ENCODE data around the gene FAHD1.

The FAHD1 gene

DNA sequence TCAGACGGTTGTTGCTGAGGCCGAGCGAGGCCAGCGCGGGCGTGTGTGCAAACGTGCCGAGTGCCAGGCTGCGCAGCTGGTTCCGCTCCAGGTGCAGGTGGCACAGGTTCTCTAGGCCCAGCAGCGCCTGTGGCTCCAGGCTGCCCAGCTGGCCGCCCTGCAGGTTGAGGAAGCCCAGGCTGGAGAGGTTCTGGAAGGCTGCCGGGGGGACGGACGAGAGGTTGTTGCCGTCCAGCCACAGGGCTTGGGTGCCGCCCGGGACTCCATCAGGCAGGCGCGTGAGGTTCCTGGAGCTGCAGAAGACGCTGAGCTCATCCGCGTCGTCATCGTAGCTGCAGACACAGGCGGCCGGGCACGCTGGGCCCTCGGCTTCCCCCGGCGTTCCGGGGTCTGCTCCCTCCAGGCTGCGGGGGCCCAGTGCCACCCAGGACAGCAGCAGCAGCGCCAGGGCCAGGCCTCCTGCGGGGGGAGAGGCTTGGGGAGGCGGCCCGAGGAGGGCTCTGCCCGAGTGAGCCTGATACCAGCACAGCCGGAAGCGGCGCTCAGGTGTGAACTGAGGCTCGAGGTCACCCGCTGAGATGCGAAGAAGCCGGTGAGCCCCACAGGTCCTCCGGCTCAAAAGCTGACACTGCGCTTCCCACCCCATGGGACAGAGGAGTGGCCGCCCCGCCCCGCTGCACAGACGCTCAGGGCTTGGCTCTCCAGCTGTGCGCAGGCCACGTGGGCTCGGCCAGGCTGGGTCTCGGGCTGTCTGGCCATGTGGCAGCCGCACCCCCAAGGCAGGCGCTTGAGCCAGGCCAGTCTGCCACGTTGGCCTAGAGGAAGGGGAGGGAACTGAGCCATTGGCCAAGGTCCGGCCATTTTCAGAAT is 34.8 kb upstream of the FAHD1 start:
- TF ChIP-seq, protein P1, sequence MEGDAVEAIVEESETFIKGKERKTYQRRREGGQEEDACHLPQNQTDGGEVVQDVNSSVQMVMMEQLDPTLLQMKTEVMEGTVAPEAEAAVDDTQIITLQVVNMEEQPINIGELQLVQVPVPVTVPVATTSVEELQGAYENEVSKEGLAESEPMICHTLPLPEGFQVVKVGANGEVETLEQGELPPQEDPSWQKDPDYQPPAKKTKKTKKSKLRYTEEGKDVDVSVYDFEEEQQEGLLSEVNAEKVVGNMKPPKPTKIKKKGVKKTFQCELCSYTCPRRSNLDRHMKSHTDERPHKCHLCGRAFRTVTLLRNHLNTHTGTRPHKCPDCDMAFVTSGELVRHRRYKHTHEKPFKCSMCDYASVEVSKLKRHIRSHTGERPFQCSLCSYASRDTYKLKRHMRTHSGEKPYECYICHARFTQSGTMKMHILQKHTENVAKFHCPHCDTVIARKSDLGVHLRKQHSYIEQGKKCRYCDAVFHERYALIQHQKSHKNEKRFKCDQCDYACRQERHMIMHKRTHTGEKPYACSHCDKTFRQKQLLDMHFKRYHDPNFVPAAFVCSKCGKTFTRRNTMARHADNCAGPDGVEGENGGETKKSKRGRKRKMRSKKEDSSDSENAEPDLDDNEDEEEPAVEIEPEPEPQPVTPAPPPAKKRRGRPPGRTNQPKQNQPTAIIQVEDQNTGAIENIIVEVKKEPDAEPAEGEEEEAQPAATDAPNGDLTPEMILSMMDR (IDR thresholded peaks at IDR 0.05), result no peak

DNA sequence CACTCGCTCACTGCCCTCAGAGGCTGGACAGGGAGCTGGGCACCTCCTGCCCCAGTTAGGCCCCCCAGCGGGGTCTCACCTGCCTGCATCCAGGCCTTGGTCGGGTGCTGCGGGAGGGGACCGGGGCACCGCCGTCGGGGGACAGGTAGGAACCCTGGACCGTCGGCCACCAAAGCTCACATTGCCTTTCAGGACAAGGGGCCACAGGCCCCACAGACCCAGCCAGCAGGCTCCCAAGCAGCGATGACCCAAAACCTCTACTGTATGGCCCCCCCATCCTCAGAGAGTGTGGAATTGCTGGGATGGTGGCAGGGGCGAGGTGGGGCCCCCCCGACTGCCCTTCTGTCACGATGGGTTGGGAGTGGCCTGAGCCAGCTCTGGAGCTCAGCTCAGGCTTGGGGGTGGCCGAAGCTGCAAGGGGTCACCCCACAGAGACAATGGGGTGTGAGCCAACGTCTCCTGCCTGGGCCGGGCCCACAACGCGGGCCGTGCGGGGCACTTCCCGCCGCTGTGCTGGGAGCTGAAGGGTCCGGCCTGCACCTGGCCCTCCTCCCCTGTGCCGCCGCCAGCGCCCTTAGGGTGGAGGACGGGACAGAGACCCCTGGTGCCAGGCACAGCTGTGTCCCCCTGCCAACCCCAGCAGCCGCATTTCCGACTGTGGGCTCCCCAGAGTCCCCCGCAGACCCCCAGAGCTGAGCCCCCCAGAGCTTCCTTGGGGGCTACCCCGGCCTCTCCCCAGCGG is 34.0 kb upstream of the FAHD1 start:
- TF ChIP-seq, protein P1 (IDR thresholded peaks at IDR 0.05), result no peak

DNA sequence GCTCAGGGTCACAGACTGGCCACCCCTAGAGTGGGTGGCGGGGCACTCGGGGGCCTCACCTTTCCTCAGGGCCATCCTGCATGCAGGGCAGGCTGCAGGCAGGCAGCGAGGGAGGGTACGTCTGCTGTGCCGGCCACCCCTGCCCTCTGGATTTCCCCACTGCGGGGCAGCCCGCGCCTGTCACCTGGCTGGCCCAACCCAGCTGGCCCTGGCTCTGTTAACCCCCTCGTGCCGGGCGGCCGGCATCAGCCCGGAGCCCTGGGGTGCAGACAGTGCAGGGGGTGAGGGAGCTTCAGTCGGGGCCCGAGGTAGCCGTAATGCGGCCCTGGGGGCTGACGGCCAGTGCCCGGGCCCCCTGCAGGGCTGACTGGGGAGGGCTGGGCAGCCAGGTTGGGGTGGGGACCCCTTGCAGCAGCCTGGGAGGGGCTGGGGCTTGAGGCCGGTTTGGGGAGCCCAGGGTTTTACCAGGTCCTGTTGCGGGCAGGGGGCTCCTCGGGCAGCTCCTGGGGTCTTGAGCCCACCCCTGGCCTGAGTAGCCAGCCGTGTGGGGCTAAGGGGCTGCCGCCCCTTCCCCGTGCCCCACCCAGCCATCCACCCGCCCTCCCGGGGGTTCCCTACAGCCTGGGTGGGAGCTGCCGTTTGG is 33.3 kb upstream of the FAHD1 start, which contains the start of gene IGFALS:
TSS of gene IGFALS (minus strand) at position 128 of the 643 bp plus-strand sequence. CDS start at position 75, 53 bp downstream.
- TF ChIP-seq, protein P1 (IDR thresholded peaks at IDR 0.05), result no peak

DNA sequence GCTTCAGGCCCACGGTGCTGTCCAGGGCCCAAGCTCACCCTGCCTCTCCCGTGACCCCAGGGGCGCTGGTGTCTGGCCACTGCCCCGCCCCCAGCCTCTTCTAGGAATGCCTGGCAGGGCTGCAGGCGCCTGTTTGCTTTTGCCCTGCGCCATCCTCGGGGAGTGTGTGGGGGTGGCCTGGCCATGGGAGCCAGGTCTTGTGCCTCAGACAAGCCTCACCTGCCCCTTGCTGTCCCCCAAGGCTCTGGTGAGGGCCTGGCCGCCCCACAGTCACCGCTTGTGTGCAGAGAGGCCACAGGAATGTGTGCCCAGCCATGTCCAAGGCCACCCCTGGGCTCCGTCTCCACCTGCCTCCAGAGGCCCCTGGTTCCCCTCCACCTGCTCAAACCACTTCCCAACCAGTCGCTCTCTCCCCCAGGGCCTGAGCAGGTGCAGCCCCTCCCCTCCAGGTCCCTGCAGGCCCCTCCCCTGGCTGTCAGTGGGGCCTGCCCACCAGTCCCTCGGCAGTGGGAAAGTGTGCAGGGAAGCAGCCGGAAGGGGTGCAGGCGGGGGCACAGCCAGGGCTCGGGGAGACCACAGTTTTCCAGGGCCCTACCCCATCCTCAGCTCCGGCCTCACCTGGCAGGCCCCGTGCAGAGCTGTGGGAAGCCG is 32.7 kb upstream of the FAHD1 start:
- TF ChIP-seq, protein P1 (IDR thresholded peaks at IDR 0.05), result no peak

DNA sequence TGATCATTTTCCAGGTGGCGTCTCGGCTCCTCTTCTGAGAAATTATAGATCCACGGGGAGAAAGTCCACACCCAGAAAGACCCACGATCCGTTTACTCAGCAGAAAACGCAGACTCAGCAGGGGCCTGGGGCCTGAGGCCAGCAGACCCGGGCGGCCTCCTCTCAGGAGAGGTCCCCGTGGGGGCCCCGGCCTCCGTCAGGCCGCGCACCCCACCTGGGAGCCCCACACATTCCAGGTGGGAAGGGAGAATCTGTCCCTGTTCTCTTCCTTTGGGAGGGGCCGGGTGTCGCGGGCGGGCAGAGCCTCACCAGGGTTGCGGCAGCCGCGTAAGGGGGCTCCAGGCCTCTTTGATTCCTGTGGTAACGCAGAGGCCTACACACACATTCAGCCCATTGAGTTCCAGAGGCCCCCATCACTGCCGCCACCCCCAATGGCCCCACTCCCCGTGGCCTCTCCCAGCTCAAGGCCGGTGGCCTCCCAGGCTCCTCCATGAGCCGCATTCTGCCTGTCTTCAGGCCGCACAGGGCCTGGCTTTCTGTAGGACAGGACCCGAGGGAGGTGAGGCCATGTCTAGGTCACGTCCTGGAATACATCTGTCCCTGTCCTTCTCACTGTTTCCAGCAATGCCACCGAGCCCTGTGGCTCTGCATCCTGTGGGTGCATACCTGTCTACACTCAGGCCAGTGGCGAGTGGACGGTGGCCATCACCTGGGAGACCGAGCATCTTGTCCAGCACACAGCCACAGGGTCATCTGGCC is 31.9 kb upstream of the FAHD1 start:
- TF ChIP-seq, protein P1 (IDR thresholded peaks at IDR 0.05), result no peak

DNA sequence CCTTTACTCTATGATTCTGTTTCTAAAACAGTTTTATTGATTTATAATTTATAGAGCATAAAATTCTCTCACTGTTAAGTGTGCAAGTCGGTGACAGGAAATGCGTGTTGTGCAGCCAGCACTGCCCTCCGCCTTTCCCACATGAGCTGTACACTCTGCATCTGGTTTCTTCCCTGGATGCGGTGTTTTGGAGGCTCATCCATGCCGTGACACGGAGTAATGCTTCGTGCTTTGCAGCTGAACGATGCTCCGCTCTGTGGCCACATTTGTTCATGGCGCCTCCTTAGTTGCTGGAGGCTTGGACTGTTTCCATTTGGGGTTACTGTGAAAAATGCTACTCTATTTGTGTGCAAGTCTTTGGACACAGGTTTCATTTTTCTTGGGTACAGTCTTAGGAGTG is 26.3 kb upstream of the FAHD1 start:
- TF ChIP-seq, protein P1 (IDR thresholded peaks at IDR 0.05), result no peak

Data from LNCAP (cell line).